HepG2 (cell line): ENCODE results near the gene DNAH9. TPM values are rescaled to one million over a fixed set of nuclear protein-coding genes. Genes with fewer than 3 reads are reported as not detected.

Experiments used
- ATAC-seq: fragments of 200-7000 bp; cut with Tn5 transposase; 3 replicates; pipeline ENCODE4 v1.9.1; 2020; ENCODE audit warnings: mild to moderate bottlenecking, moderate library complexity
- BruUV-seq: library from RNA; stranded (reverse); fragments of 400-500 nt; replicated peaks from 2 replicates; lab custom pipeline; 2021; lab: Mats Ljungman, UMichigan
- CTCF ChIA-PET: fragments of 300-600 bp; formaldehyde crosslinking; extraction: SDS; loops from one replicate; lab custom pipeline; 2021; ENCODE audit warnings: low total read pairs, inconsistent platforms, low intra/inter-chr PET ratio; lab: Yijun Ruan, JAX
- POLR2A ChIA-PET: fragments of 350-600 bp; sonication (Branson Sonifier 250); formaldehyde crosslinking; loops from one replicate; lab custom pipeline; 2020; ENCODE audit warnings: antibody characterized with exemption, inconsistent platforms; lab: Yijun Ruan, JAX
- DNase-seq: peaks from one replicate; pipeline ENCODE4 v3.0.0-alpha.2; 2015; ENCODE audit warnings: low spot score
- FAIRE-seq: peaks from 3 replicates; lab custom pipeline; 2011; peaks lifted over from hg19 to GRCh38; lab: Jason Lieb, UNC
- H2AFZ ChIP-seq: one replicate; pipeline ENCODE4 v1.6.1; 2011; ENCODE audit warnings: low read length, inconsistent platforms
- H3K27ac ChIP-seq: fragments of 300-600 bp; 3 replicates; pipeline ENCODE4 v1.8.0; 2011; ENCODE audit warnings: mixed run types, mild to moderate bottlenecking, mixed read lengths, low read length, inconsistent platforms; ENCODE audit not compliant: insufficient read depth; ENCODE audit errors: extremely low read length
- H3K27me3 ChIP-seq, 2 experiments: fragments of 200-600 bp in 1 of 2; 2 replicates in 1 of 2; 3 replicates in 1 of 2; pipeline versions ENCODE4 v1.6.0 to v1.8.0; 2011; ENCODE audit warnings: low read length in 2 of 2, mild to moderate bottlenecking in 2 of 2, moderate library complexity in 2 of 2, inconsistent platforms in 1 of 2; ENCODE audit not compliant: insufficient read depth in 2 of 2, control insufficient read depth in 1 of 2
- H3K36me3 ChIP-seq, 2 experiments: fragments of 200-600 bp in 1 of 2; replicated peaks in 1 of 2; 2 replicates in 1 of 2; 3 replicates in 1 of 2; pipeline versions ENCODE4 v1.5.1 to v1.8.0; 2011; ENCODE audit warnings: low read length in 2 of 2, inconsistent platforms in 1 of 2; ENCODE audit not compliant: insufficient read depth in 2 of 2, control insufficient read depth in 1 of 2
- H3K4me1 ChIP-seq: 2 replicates; pipeline ENCODE4 v1.5.1; 2012; ENCODE audit warnings: low read length, inconsistent platforms; ENCODE audit not compliant: insufficient read depth
- H3K4me2 ChIP-seq: 2 replicates; pipeline ENCODE4 v1.6.0; 2011; ENCODE audit warnings: low read depth, low read length, inconsistent platforms
- H3K4me3 ChIP-seq, 3 experiments: fragments of 200-600 bp in 1 of 3; sonication (generic), shearing (Covaris generic) in 1 of 3; replicated peaks in 1 of 3; 2 replicates each; pipeline ENCODE4 v1.5.1; 2011 to 2016; ENCODE audit warnings: low read length in 3 of 3, inconsistent platforms in 2 of 3, low read depth in 2 of 3, mild to moderate bottlenecking in 2 of 3, control low read depth in 1 of 3, mixed read lengths in 1 of 3; ENCODE audit not compliant: insufficient read depth in 1 of 3
- H3K79me2 ChIP-seq: one replicate; pipeline ENCODE4 v1.6.1; 2011; ENCODE audit warnings: low read length, inconsistent platforms; ENCODE audit not compliant: insufficient read depth
- H3K9ac ChIP-seq: 2 replicates; pipeline ENCODE4 v1.6.0; 2011; ENCODE audit warnings: mild to moderate bottlenecking, low read depth, low read length, inconsistent platforms; ENCODE audit not compliant: insufficient read depth
- H3K9me3 ChIP-seq: 2 replicates; pipeline ENCODE4 v1.5.1; 2012; ENCODE audit warnings: mild to moderate bottlenecking, low read length
- H4K20me1 ChIP-seq: 2 replicates; pipeline ENCODE4 v1.6.0; 2011; ENCODE audit warnings: inconsistent platforms, mild to moderate bottlenecking, low read length, moderate library complexity; ENCODE audit not compliant: insufficient read depth
- ARID3A ChIP-seq: IDR thresholded peaks from 2 replicates; pipeline ENCODE4 v1.6.1; 2012; ENCODE audit warnings: low read depth, low read length, improper control_type of control experiment
- CENPT ChIP-seq: sonication (generic); formaldehyde crosslinking; IDR thresholded peaks from 2 replicates; pipeline ENCODE4 v1.8.0; 2022; ENCODE audit warnings: low read depth, mild to moderate bottlenecking, moderate library complexity, missing genetic modification reagents
- CHD2 ChIP-seq: IDR thresholded peaks from 2 replicates; pipeline ENCODE4 v1.6.1; 2011; ENCODE audit warnings: low read depth, low read length, improper control_type of control experiment
- FOXK2 ChIP-seq: fragments of 450-650 bp; IDR thresholded peaks from 2 replicates; pipeline ENCODE4 v1.6.1; 2016
- HDAC1 ChIP-seq: sonication (generic); formaldehyde crosslinking; IDR thresholded peaks from 2 replicates; pipeline ENCODE4 v1.5.1; 2020; ENCODE audit warnings: mild to moderate bottlenecking, missing genetic modification reagents
- MED8 ChIP-seq: sonication (generic); formaldehyde crosslinking; IDR thresholded peaks from 2 replicates; pipeline ENCODE4 v1.8.1; 2023; ENCODE audit warnings: mild to moderate bottlenecking, missing genetic modification reagents; ENCODE audit not compliant: insufficient replicate concordance
- MXD4 ChIP-seq: IDR thresholded peaks from 2 replicates; pipeline ENCODE4 v1.6.1; 2016; ENCODE audit warnings: mild to moderate bottlenecking, missing biosample characterization, missing genetic modification reagents
- NFE2L1 ChIP-seq: sonication (generic); formaldehyde crosslinking; IDR thresholded peaks from 2 replicates; pipeline ENCODE4 v1.4.0; 2020; ENCODE audit warnings: missing genetic modification reagents, mild to moderate bottlenecking, borderline replicate concordance
- SKI ChIP-seq: fragments of 450-650 bp; IDR thresholded peaks from one replicate; pipeline ENCODE4 v1.6.1; 2018; ENCODE audit warnings: mild to moderate bottlenecking; ENCODE audit not compliant: partially characterized antibody
- SRSF9 ChIP-seq: fragments of 200-400 bp; formaldehyde crosslinking; IDR thresholded peaks from 2 replicates; pipeline ENCODE4 v1.6.1; 2018; ENCODE audit warnings: borderline replicate concordance, mild to moderate bottlenecking, low read depth, low read length; ENCODE audit not compliant: insufficient read depth, poor library complexity, severe bottlenecking
- TP53 ChIP-seq: sonication (generic); formaldehyde crosslinking; conservative IDR thresholded peaks from 2 replicates; pipeline ENCODE4 v1.4.0; 2020; ENCODE audit warnings: missing genetic modification reagents
- ZBTB7B ChIP-seq: sonication (generic); formaldehyde crosslinking; IDR thresholded peaks from 2 replicates; pipeline ENCODE4 v1.4.0; 2020; ENCODE audit warnings: missing genetic modification reagents
- ZC3H4 ChIP-seq: sonication (generic); formaldehyde crosslinking; IDR thresholded peaks from 2 replicates; pipeline ENCODE4 v1.4.0; 2020; ENCODE audit warnings: missing genetic modification reagents, borderline replicate concordance
- ZFP36 ChIP-seq: fragments of 150-350 bp; IDR thresholded peaks from 2 replicates; pipeline ENCODE4 v1.6.1; 2018; ENCODE audit warnings: borderline replicate concordance, low read length, low read depth; ENCODE audit not compliant: partially characterized antibody
- ZNF121 ChIP-seq: sonication (generic); formaldehyde crosslinking; IDR thresholded peaks from 2 replicates; pipeline ENCODE4 v1.5.0; 2020; ENCODE audit warnings: mild to moderate bottlenecking, missing genetic modification reagents
- ZNF20 ChIP-seq: sonication (generic); formaldehyde crosslinking; IDR thresholded peaks from 2 replicates; pipeline ENCODE4 v1.4.0; 2020; ENCODE audit warnings: mild to moderate bottlenecking, moderate library complexity, missing genetic modification reagents
- ZNF224 ChIP-seq: sonication (generic); formaldehyde crosslinking; IDR thresholded peaks from 2 replicates; pipeline ENCODE4 v1.5.0; 2020; ENCODE audit warnings: mild to moderate bottlenecking, missing genetic modification reagents
- ZNF251 ChIP-seq: sonication (generic); formaldehyde crosslinking; IDR thresholded peaks from 2 replicates; pipeline ENCODE4 v1.9.0; 2021; ENCODE audit warnings: mild to moderate bottlenecking, missing genetic modification reagents
- ZNF296 ChIP-seq: sonication (generic); formaldehyde crosslinking; conservative IDR thresholded peaks from 2 replicates; pipeline ENCODE4 v1.5.0; 2020; ENCODE audit warnings: mild to moderate bottlenecking, missing genetic modification reagents
- ZNF567 ChIP-seq: sonication (generic); formaldehyde crosslinking; IDR thresholded peaks from 2 replicates; pipeline ENCODE4 v1.8.1; 2023; ENCODE audit warnings: mild to moderate bottlenecking, missing genetic modification reagents, borderline replicate concordance
- ZNF574 ChIP-seq: sonication (generic); formaldehyde crosslinking; IDR thresholded peaks from 2 replicates; pipeline ENCODE4 v1.4.0; 2020; ENCODE audit warnings: missing genetic modification reagents
- ZNF841 ChIP-seq: sonication (generic); formaldehyde crosslinking; IDR thresholded peaks from 2 replicates; pipeline ENCODE4 v1.8.1; 2023; ENCODE audit warnings: missing genetic modification reagents, borderline replicate concordance
- ZSCAN22 ChIP-seq: sonication (generic); formaldehyde crosslinking; IDR thresholded peaks from 2 replicates; pipeline ENCODE4 v1.4.0; 2020; ENCODE audit warnings: mild to moderate bottlenecking, missing genetic modification reagents
- WGBS: methylation state at CpG from one replicate; pipeline ENCODE4 v1.1.6; 2017; ENCODE audit warnings: low lambda C conversion rate; 5-methylcytosine and 5-hydroxymethylcytosine counted together
- in situ Hi-C: cut with HindIII; loops from 2 replicates; pipeline ENCODE4 v1.10.0; 2017; ENCODE audit warnings: low pct_unique_long_range_greater_than_20kb; ENCODE audit not compliant: extremely low pct_ligation_motif_present
- intact Hi-C: fragments of 100-400 bp; cut with micrococcal nuclease; formaldehyde crosslinking; loops from one replicate; pipeline ENCODE4 v1.10.0; 2022; ENCODE audit not compliant: unreplicated experiment
- polyA plus RNA-seq, 8 experiments: library from polyadenylated mRNA; depleted of rRNA in 3 of 8; stranded (reverse) in 7 of 8; unstranded in 1 of 8; fragments of >200 nt; fragmentation: Illumina TruSeq in 4 of 8; extraction: Trizol in 4 of 8; gene quantifications; 2 replicates each; pipeline versions ENCODE4 v1.2.1 to v1.2.3, GENCODE V29; 2011 to 2016; ENCODE audit warnings: low read depth in 4 of 8, missing spikeins in 1 of 8, mixed read lengths in 1 of 8; ENCODE audit not compliant: insufficient read depth in 1 of 8
- total RNA-seq, 5 experiments: library from RNA; depleted of rRNA; stranded (reverse); fragments of >200 nt; fragmentation: Illumina TruSeq; extraction: Trizol; gene quantifications; 2 replicates each; pipeline ENCODE4 v1.2.3, GENCODE V29; 2016; ENCODE audit warnings: low read depth in 1 of 5

Gene DNAH9
- total and polyA plus RNA-seq, 2 of the 13 experiments (the other 11 are each of a cell fraction or from before 2014, with no cell fraction given), result not detected

DNA sequence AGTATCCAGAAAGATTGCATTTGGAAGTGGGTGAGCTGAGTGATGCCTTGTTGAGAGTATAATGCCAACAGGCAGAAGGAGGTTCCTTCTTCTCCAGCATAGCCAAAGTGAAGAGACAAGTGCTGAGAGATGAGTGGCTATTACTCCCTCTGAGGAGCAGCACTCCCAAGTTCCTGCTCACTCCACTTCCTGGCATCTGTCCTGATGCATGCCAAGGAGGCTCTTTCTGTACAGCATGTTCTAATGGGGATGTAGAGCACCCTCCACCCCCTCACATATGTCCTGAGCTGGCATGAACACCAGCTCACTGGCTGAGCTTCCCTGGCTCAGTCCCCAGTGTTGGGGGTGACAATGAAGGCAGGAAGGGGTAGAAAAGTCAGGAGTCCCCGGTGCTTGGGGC lies 44.2 kb upstream of the DNAH9 start (continued):
- TF ChIP-seq ZNF296 (CRISPR knock-in tag) (no peak), ZC3H4 (no peak), TP53 (CRISPR knock-in tag) (no peak), ZNF251 (CRISPR knock-in tag) (no peak), ARID3A (no peak), ZNF224 (CRISPR knock-in tag) (no peak), ZNF574 (CRISPR knock-in tag) (no peak), MED8 (no peak), ZNF121 (CRISPR knock-in tag) (no peak)

DNA sequence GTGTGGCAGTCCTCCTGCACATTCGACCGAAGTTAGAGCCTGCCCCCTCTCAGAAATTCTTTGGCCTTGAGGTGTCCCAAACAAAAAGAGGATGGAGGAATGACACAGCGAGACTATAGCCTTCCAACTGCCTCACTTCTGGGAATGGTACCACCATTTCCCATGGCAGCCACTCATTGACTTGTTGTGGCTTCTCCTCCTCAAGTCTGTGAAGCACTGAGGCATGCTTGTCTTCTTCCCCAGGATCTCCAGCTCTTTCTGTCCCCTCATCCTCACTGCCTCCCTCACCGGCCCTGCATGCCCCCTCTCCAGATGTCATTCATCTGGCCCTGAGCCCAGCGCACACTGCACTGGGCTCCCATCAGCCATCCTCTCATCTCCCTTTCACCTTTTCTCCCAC lies 43.7 kb upstream of the DNAH9 start:
- no peaks in the 10 kb centered on the region for H3K4me1 ChIP-seq
- 19% methylated on average over 5 of the region's 5 CpGs for WGBS
- ATAC-seq, result no peak
- H4K20me1 ChIP-seq, result no peaks in the 10 kb centered on the region
- H3K79me2 ChIP-seq, result no peaks in the 10 kb centered on the region
- H3K4me3 ChIP-seq, result no peak overlapping the region
- no peak overlapping the region for H3K4me2 ChIP-seq
- no peak for DNase-seq
- ChIA-PET POLR2A (no interaction called here), CTCF (no interaction called here)
- no TSS peak for BruUV-seq
- in situ Hi-C loops (no loop called here), intact Hi-C loops (no loop called here)
- no peak overlapping the region for H3K27ac ChIP-seq
- FAIRE-seq, result no peak
- 0 out of 5 replicates have a peak, but pooled peaks cover 0 to 3% of the 10 kb centered on the region in 2 experiments for H3K27me3 ChIP-seq
- H3K9ac ChIP-seq, result no peak overlapping the region
- no peaks in the 10 kb centered on the region for H3K36me3 ChIP-seq
- no peak overlapping the region for H2AFZ ChIP-seq
- H3K9me3 ChIP-seq, result no peaks in the 10 kb centered on the region
- TF ChIP-seq SRSF9, result no peak
- no peak for TF ChIP-seq HDAC1 (CRISPR knock-in tag)
- no peak for TF ChIP-seq ZSCAN22
- TF ChIP-seq ZNF20 (CRISPR knock-in tag), result no peak
- no peak for TF ChIP-seq ZFP36
- TF ChIP-seq ZNF841 (CRISPR knock-in tag), result no peak
- TF ChIP-seq ZBTB7B (CRISPR knock-in tag), result no peak
- no peak for TF ChIP-seq CHD2
- TF ChIP-seq MXD4 (CRISPR knock-in tag), result no peak
- no peak for TF ChIP-seq NFE2L1 (CRISPR knock-in tag)
- TF ChIP-seq CENPT (CRISPR knock-in tag), result no peak
- no peak for TF ChIP-seq SKI
- TF ChIP-seq FOXK2, result no peak
- TF ChIP-seq ZNF567 (CRISPR knock-in tag), result no peak
